HEK293 (cell line): Measurements from ENCODE around the gene TMEM161B.

ENCODE experiments used
- BCL11A ChIP-seq: fragments of 450-650 bp; formaldehyde crosslinking; IDR thresholded peaks from 2 replicates; pipeline ENCODE4 v1.5.1; 2016; ENCODE audit warnings: low read depth, missing biosample characterization, missing genetic modification characterization
- GLIS2 ChIP-seq: fragments of 450-650 bp; formaldehyde crosslinking; IDR thresholded peaks from 2 replicates; pipeline ENCODE4 v1.5.1; 2016; ENCODE audit warnings: missing biosample characterization, missing genetic modification characterization
- OSR2 ChIP-seq: fragments of 450-650 bp; formaldehyde crosslinking; IDR thresholded peaks from 2 replicates; pipeline ENCODE4 v1.5.1; 2016; ENCODE audit warnings: missing biosample characterization, missing genetic modification characterization
- REST ChIP-seq: fragments of 450-650 bp; formaldehyde crosslinking; IDR thresholded peaks from 2 replicates; pipeline ENCODE4 v1.5.1; 2016; ENCODE audit warnings: missing biosample characterization, missing genetic modification characterization
- SP7 ChIP-seq: fragments of 450-650 bp; formaldehyde crosslinking; IDR thresholded peaks from 2 replicates; pipeline ENCODE4 v1.5.1; 2016; ENCODE audit warnings: missing biosample characterization, missing genetic modification characterization
- WT1 ChIP-seq: fragments of 450-650 bp; formaldehyde crosslinking; IDR thresholded peaks from 2 replicates; pipeline ENCODE4 v1.5.1; 2016; ENCODE audit warnings: missing biosample characterization, missing genetic modification characterization
- ZBTB11 ChIP-seq: fragments of 450-650 bp; formaldehyde crosslinking; conservative IDR thresholded peaks from 2 replicates; pipeline ENCODE4 v1.5.1; 2016; ENCODE audit warnings: low read depth, missing biosample characterization, missing genetic modification characterization
- ZBTB44 ChIP-seq: fragments of 450-650 bp; IDR thresholded peaks from 2 replicates; pipeline ENCODE4 v1.5.1; 2018; ENCODE audit warnings: missing biosample characterization, mild to moderate bottlenecking, missing genetic modification characterization
- ZBTB8A ChIP-seq: fragments of 450-650 bp; formaldehyde crosslinking; IDR thresholded peaks from 2 replicates; pipeline ENCODE4 v1.5.1; 2016; ENCODE audit warnings: missing biosample characterization, missing genetic modification characterization
- ZEB2 ChIP-seq: fragments of 450-650 bp; formaldehyde crosslinking; IDR thresholded peaks from 2 replicates; pipeline ENCODE4 v1.5.1; 2016; ENCODE audit warnings: missing biosample characterization, missing genetic modification characterization
- ZNF146 ChIP-seq: fragments of 450-650 bp; formaldehyde crosslinking; IDR thresholded peaks from 2 replicates; pipeline ENCODE4 v1.5.1; 2016; ENCODE audit warnings: missing biosample characterization, missing genetic modification characterization
- ZNF175 ChIP-seq: fragments of 450-650 bp; formaldehyde crosslinking; IDR thresholded peaks from 2 replicates; pipeline ENCODE4 v1.5.1; 2016; ENCODE audit warnings: missing biosample characterization, missing genetic modification characterization
- ZNF239 ChIP-seq: fragments of 450-650 bp; formaldehyde crosslinking; IDR thresholded peaks from 2 replicates; pipeline ENCODE4 v1.5.1; 2016; ENCODE audit warnings: missing biosample characterization, missing genetic modification characterization
- ZNF341 ChIP-seq: fragments of 450-650 bp; formaldehyde crosslinking; IDR thresholded peaks from 2 replicates; pipeline ENCODE4; 2016; ENCODE audit warnings: low read depth, missing biosample characterization, missing genetic modification characterization
- ZNF398 ChIP-seq: fragments of 450-650 bp; formaldehyde crosslinking; IDR thresholded peaks from 2 replicates; pipeline ENCODE4 v1.5.1; 2017; ENCODE audit warnings: missing biosample characterization, missing genetic modification characterization
- ZNF530 ChIP-seq: fragments of 450-650 bp; formaldehyde crosslinking; IDR thresholded peaks from 2 replicates; pipeline ENCODE4 v1.5.1; 2016; ENCODE audit warnings: low read depth, missing biosample characterization, missing genetic modification characterization
- ZNF544 ChIP-seq: fragments of 450-650 bp; formaldehyde crosslinking; IDR thresholded peaks from 2 replicates; pipeline ENCODE4 v1.5.0; 2017; ENCODE audit warnings: missing biosample characterization, missing genetic modification characterization
- ZNF585B ChIP-seq: fragments of 450-650 bp; formaldehyde crosslinking; IDR thresholded peaks from 2 replicates; pipeline ENCODE4 v1.5.1; 2016; ENCODE audit warnings: missing biosample characterization, missing genetic modification characterization
- ZNF600 ChIP-seq: fragments of 450-650 bp; formaldehyde crosslinking; IDR thresholded peaks from 2 replicates; pipeline ENCODE4 v1.5.1; 2016; ENCODE audit warnings: missing biosample characterization, missing genetic modification characterization
- ZSCAN16 ChIP-seq: fragments of 450-650 bp; formaldehyde crosslinking; IDR thresholded peaks from 2 replicates; pipeline ENCODE4 v1.5.1; 2016; ENCODE audit warnings: missing biosample characterization, missing genetic modification characterization
- ZSCAN4 ChIP-seq: fragments of 450-650 bp; formaldehyde crosslinking; IDR thresholded peaks from 2 replicates; pipeline ENCODE4 v1.5.1; 2017; ENCODE audit warnings: missing biosample characterization, missing genetic modification characterization
- ZXDB ChIP-seq: fragments of 450-650 bp; formaldehyde crosslinking; IDR thresholded peaks from 2 replicates; pipeline ENCODE4 v1.5.1; 2016; ENCODE audit warnings: missing biosample characterization, missing genetic modification characterization
- TF ChIP-seq, protein P1 (sequence below): fragments of 450-650 bp; formaldehyde crosslinking; IDR thresholded peaks from 2 replicates; pipeline ENCODE4 v1.5.1; 2016; ENCODE audit warnings: missing biosample characterization, missing genetic modification characterization
- TF ChIP-seq, protein P2 (sequence below): fragments of 450-650 bp; formaldehyde crosslinking; IDR thresholded peaks from 2 replicates; pipeline ENCODE4 v1.5.1; 2016; ENCODE audit warnings: missing biosample characterization, missing genetic modification characterization

Gene TMEM161B

DNA sequence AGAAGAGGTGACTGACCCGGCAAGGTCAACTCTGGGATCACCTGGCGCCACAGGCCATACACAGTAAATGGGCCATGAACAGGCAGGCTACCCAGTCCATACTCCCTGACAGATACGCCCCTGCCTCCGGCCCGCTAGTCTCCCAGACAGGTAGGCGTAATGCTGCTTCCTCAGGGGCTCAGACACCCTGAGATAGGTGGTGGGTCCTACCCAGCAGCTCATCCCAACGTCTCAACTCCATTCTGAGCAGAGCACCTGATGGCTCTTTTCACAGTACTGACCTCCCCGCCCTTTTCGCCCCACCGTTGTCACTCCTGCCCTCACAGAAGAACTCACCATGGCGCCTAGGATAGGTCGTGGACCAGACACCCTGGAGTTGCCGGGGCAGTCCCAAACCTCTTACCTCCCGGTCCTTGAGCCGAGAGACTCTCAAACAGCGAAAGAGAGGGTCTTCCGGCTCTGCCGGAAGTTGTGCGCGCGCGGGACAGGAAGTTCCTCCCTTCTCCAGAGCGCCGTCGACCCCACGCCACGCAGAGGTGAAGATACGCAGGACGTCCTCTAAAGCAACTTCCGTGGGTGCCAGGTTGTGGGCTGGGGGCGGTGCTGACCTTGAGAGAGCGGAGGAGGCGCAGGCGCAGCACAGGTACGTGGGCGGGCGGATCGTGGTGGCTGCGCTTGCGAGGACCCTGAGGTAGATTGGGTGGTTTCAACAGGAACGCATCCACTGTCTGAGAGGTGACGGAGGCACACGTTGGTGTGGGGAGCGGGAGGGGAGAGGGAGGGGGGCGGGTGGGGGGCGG is at the start of gene TMEM161B (continued):
- TF ChIP-seq SP7 (tag by site-specific recombination) (peak; percentile 61), ZBTB8A (tag by site-specific recombination) (no peak), BCL11A (no peak), OSR2 (tag by site-specific recombination) (peak; percentile 30; the same call in 1 of the 2 replicates), GLIS2 (tag by site-specific recombination) (peak; percentile 84), ZNF544 (no peak), ZBTB11 (tag by site-specific recombination) (peak; percentile 94), ZNF585B (tag by site-specific recombination) (no peak), ZNF239 (tag by site-specific recombination) (no peak), ZEB2 (tag by site-specific recombination) (peak; percentile 66), ZXDB (tag by site-specific recombination) (peak; percentile 95), ZBTB44 (tag by site-specific recombination) (no peak), REST (tag by site-specific recombination) (no peak), ZNF146 (tag by site-specific recombination) (no peak), WT1 (tag by site-specific recombination) (peak; percentile 73), ZSCAN4 (tag by site-specific recombination) (no peak), ZNF530 (no peak), ZSCAN16 (tag by site-specific recombination) (0 out of 2 replicates have a peak, but pooled peaks have one; percentile 44), ZNF341 (peak; percentile 32; the same call in 1 of the 2 replicates), ZNF600 (peak; percentile 63), ZNF175 (tag by site-specific recombination) (no peak), ZNF398 (tag by site-specific recombination) (peak; percentile 41; the same call in 1 of the 2 replicates)
- TF ChIP-seq, protein P1, sequence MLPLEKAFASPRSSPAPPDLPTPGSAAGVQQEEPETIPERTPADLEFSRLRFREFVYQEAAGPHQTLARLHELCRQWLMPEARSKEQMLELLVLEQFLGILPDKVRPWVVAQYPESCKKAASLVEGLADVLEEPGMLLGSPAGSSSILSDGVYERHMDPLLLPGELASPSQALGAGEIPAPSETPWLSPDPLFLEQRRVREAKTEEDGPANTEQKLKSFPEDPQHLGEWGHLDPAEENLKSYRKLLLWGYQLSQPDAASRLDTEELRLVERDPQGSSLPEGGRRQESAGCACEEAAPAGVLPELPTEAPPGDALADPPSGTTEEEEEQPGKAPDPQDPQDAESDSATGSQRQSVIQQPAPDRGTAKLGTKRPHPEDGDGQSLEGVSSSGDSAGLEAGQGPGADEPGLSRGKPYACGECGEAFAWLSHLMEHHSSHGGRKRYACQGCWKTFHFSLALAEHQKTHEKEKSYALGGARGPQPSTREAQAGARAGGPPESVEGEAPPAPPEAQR (tag by site-specific recombination) = no peak
- TF ChIP-seq, protein P2, sequence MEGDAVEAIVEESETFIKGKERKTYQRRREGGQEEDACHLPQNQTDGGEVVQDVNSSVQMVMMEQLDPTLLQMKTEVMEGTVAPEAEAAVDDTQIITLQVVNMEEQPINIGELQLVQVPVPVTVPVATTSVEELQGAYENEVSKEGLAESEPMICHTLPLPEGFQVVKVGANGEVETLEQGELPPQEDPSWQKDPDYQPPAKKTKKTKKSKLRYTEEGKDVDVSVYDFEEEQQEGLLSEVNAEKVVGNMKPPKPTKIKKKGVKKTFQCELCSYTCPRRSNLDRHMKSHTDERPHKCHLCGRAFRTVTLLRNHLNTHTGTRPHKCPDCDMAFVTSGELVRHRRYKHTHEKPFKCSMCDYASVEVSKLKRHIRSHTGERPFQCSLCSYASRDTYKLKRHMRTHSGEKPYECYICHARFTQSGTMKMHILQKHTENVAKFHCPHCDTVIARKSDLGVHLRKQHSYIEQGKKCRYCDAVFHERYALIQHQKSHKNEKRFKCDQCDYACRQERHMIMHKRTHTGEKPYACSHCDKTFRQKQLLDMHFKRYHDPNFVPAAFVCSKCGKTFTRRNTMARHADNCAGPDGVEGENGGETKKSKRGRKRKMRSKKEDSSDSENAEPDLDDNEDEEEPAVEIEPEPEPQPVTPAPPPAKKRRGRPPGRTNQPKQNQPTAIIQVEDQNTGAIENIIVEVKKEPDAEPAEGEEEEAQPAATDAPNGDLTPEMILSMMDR (tag by site-specific recombination) = 0 out of 2 replicates have a peak, but pooled peaks have one; percentile 5
